ENCODE measurements around the gene QPRT. TPM values are rescaled to one million over a fixed set of nuclear protein-coding genes. Genes with fewer than 3 reads are reported as not detected.
"Not testable (repeated sequence)": the region's sequence is repeated elsewhere in the genome, so short reads cannot be mapped to it uniquely, and the experiment has no call there.

Gene QPRT
- total and polyA plus RNA-seq, 2 experiments from 2014 or later, result 65.4 to 128 TPM

DNA sequence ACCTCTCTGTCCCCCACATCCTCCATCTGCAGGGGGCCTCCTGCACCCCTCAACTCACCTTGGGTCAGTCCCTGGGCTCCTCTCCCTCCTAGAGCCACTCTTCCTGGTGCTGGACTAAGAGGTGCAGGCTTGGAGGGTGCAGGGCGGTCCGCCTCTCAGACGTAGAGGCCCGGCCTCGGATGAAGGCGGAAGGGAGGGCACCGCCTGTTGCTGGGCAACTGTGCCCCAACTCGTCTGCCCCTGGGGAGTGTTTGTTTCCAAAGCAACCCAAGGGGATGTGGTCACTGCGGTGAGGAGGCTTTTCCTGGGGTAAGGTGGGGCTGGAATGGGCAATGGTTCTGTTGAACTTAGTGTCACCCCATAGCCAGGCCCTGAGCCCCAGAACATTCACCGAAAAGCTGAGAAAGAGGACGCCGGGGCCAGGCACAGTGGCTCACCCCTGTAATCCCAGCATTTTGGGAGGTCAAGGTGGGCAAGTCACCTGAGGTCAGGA, 66.9 kb downstream of the QPRT start, which contains the start of gene C16orf54:
Gene C16orf54, minus strand, starts transcription at position 138 of the 493 bp plus-strand sequence. CDS start 1,039 bp downstream, outside the sequence.
- H3K4me2 ChIP-seq, result no peak within 1 kb of the TSS
- no peaks in the 10 kb centered on the region for H3K9me2 ChIP-seq (ENCODE audit: insufficient read depth)
- Mint-ChIP-seq H3K36me3 (ENCODE audit: low read depth) (peaks cover 35% of the 10 kb centered on the region), H3K9me3 (peaks cover 40% of the 10 kb centered on the region), H3K27ac (no peak within 1 kb of the TSS), H3K4me1 (peaks cover 3% of the 10 kb centered on the region), H3K4me3 (no peak within 1 kb of the TSS), H3K27me3 (ENCODE audit: insufficient read depth, low read depth, poor library complexity) (peaks cover 46% of the 10 kb centered on the region)
- H3K27me3 ChIP-seq (ENCODE audit: insufficient read depth), result no peaks in the 10 kb centered on the region
- H3K4me1 ChIP-seq (ENCODE audit: insufficient read depth), result peaks cover 3% of the 10 kb centered on the region; the same call in 1 of the 2 replicates
- no peaks in the 10 kb centered on the region for H3K36me3 ChIP-seq (ENCODE audit: insufficient read depth)
- no peak within 1 kb of the TSS for H3K4me3 ChIP-seq
- peaks cover 40% of the 10 kb centered on the region for H3F3A ChIP-seq (replicated peaks; ENCODE audit: low read depth)
- H3K27ac ChIP-seq (ENCODE audit: low read depth), result no peak within 1 kb of the TSS
- H3K79me2 ChIP-seq (replicated peaks; ENCODE audit: insufficient read depth), result no peaks in the 10 kb centered on the region
- H2AFZ ChIP-seq, result no peak within 1 kb of the TSS
- DNase-seq (ENCODE audit: low spot score), result peak; percentile 50
- TF ChIP-seq, protein P1, sequence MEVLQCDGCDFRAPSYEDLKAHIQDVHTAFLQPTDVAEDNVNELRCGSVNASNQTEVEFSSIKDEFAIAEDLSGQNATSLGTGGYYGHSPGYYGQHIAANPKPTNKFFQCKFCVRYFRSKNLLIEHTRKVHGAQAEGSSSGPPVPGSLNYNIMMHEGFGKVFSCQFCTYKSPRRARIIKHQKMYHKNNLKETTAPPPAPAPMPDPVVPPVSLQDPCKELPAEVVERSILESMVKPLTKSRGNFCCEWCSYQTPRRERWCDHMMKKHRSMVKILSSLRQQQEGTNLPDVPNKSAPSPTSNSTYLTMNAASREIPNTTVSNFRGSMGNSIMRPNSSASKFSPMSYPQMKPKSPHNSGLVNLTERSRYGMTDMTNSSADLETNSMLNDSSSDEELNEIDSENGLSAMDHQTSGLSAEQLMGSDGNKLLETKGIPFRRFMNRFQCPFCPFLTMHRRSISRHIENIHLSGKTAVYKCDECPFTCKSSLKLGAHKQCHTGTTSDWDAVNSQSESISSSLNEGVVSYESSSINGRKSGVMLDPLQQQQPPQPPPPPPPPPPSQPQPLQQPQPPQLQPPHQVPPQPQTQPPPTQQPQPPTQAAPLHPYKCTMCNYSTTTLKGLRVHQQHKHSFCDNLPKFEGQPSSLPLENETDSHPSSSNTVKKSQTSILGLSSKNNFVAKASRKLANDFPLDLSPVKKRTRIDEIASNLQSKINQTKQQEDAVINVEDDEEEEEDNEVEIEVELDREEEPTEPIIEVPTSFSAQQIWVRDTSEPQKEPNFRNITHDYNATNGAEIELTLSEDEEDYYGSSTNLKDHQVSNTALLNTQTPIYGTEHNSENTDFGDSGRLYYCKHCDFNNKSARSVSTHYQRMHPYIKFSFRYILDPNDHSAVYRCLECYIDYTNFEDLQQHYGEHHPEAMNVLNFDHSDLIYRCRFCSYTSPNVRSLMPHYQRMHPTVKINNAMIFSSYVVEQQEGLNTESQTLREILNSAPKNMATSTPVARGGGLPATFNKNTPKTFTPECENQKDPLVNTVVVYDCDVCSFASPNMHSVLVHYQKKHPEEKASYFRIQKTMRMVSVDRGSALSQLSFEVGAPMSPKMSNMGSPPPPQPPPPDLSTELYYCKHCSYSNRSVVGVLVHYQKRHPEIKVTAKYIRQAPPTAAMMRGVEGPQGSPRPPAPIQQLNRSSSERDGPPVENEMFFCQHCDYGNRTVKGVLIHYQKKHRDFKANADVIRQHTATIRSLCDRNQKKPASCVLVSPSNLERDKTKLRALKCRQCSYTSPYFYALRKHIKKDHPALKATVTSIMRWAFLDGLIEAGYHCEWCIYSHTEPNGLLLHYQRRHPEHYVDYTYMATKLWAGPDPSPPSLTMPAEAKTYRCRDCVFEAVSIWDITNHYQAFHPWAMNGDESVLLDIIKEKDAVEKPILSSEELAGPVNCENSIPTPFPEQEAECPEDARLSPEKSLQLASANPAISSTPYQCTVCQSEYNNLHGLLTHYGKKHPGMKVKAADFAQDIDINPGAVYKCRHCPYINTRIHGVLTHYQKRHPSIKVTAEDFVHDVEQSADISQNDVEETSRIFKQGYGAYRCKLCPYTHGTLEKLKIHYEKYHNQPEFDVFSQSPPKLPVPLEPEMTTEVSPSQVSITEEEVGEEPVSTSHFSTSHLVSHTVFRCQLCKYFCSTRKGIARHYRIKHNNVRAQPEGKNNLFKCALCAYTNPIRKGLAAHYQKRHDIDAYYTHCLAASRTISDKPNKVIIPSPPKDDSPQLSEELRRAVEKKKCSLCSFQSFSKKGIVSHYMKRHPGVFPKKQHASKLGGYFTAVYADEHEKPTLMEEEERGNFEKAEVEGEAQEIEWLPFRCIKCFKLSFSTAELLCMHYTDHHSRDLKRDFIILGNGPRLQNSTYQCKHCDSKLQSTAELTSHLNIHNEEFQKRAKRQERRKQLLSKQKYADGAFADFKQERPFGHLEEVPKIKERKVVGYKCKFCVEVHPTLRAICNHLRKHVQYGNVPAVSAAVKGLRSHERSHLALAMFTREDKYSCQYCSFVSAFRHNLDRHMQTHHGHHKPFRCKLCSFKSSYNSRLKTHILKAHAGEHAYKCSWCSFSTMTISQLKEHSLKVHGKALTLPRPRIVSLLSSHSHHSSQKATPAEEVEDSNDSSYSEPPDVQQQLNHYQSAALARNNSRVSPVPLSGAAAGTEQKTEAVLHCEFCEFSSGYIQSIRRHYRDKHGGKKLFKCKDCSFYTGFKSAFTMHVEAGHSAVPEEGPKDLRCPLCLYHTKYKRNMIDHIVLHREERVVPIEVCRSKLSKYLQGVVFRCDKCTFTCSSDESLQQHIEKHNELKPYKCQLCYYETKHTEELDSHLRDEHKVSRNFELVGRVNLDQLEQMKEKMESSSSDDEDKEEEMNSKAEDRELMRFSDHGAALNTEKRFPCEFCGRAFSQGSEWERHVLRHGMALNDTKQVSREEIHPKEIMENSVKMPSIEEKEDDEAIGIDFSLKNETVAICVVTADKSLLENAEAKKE (CRISPR knock-in tag; IDR thresholded peaks at IDR 0.05), result no peak
- TF ChIP-seq POLR2AphosphoS5 (IDR thresholded peaks at IDR 0.05; ENCODE audit: low read depth) (peak; percentile 45), JUNB (IDR thresholded peaks at IDR 0.05; ENCODE audit: unreplicated experiment) (no peak), CREB1 (CRISPR knock-in tag; IDR thresholded peaks at IDR 0.05; ENCODE audit: low read depth) (no peak), ZNF331 (CRISPR knock-in tag; IDR thresholded peaks at IDR 0.05; ENCODE audit: low read depth) (no peak)
- peaks cover 15% of the 10 kb centered on the region for H4K20me1 ChIP-seq (replicated peaks; ENCODE audit: insufficient read depth)
- ATAC-seq, result peak; percentile 15

DNA sequence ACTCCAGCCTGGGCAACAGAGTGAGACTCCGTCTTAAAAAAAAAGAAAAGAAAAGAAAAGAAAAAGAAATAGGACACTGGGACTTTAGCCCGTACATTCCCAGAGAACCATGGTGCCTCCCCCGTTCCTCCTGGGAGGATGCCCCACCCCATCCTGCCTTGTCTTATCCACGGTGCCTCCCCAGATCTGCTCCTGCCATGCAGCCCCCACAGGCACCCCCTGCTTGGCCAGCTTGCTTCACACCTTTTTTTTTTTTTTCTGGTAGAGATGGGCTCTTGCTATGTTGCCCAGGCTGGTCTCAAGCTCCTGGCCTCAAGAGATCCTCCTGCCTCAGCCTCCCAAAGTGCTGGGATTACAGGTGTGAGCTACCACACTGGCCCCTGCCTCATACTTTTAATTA, 67.5 kb downstream of the QPRT start:
- not testable (repeated sequence) for H3K9me2 ChIP-seq (ENCODE audit: insufficient read depth); H3K79me2 ChIP-seq (replicated peaks; ENCODE audit: insufficient read depth); DNase-seq (ENCODE audit: low spot score); H2AFZ ChIP-seq; H3K4me2 ChIP-seq; H3K27ac Mint-ChIP-seq; H3K36me3 ChIP-seq (ENCODE audit: insufficient read depth); H3K4me3 Mint-ChIP-seq; H3K4me1 ChIP-seq (ENCODE audit: insufficient read depth); H3K27ac ChIP-seq (ENCODE audit: low read depth); H3K4me3 ChIP-seq; ATAC-seq; H3K27me3 ChIP-seq (ENCODE audit: insufficient read depth); H3K4me1 Mint-ChIP-seq
- peaks cover 15% of the 10 kb centered on the region for H4K20me1 ChIP-seq (replicated peaks; ENCODE audit: insufficient read depth)
- Mint-ChIP-seq H3K27me3 (ENCODE audit: insufficient read depth, low read depth, poor library complexity) (peaks cover 46% of the 10 kb centered on the region), H3K9me3 (peaks cover 40% of the 10 kb centered on the region), H3K36me3 (ENCODE audit: low read depth) (peaks cover 28% of the 10 kb centered on the region)
- H3F3A ChIP-seq (replicated peaks; ENCODE audit: low read depth), result peaks cover 34% of the 10 kb centered on the region

Other genes with a start within 250 kb of the QPRT start
- gene BOLA2, start 224.8 kb upstream of the QPRT start, total RNA-seq (2014; rRNA removed; shearing (Covaris generic)), result 22.1 and 25.4 TPM in 2 replicates
- 30.0 and 39.6 TPM in 2 replicates for gene BOLA2, start 224.8 kb upstream of the QPRT start, polyA plus RNA-seq (2016; fragmentation: Nextera tagmentation; extraction: Ambion mirVana)
- gene SLX1B, start 224.6 kb upstream of the QPRT start, total RNA-seq (2014; rRNA removed; shearing (Covaris generic)), result 62.6 and 65.9 TPM in 2 replicates
- 2.8 and 2.9 TPM in 2 replicates for gene SLX1B, start 224.6 kb upstream of the QPRT start, polyA plus RNA-seq (2016; fragmentation: Nextera tagmentation; extraction: Ambion mirVana)
- gene SULT1A4, start 219.3 kb upstream of the QPRT start, total RNA-seq (2014; rRNA removed; shearing (Covaris generic)), result 3.9 and 8.5 TPM in 2 replicates
- gene SULT1A4, start 219.3 kb upstream of the QPRT start, polyA plus RNA-seq (2016; fragmentation: Nextera tagmentation; extraction: Ambion mirVana), result 4.2 and 9.4 TPM in 2 replicates
- 17.6 and 66.2 TPM in 2 replicates for gene NPIPB12, start 172.8 kb upstream of the QPRT start, total RNA-seq (2014; rRNA removed; shearing (Covaris generic))
- gene NPIPB12, start 172.8 kb upstream of the QPRT start, polyA plus RNA-seq (2016; fragmentation: Nextera tagmentation; extraction: Ambion mirVana), result 64.6 and 72.8 TPM in 2 replicates
- 2.1 and 2.3 TPM in 2 replicates for gene SPN, start 15.9 kb upstream of the QPRT start, total RNA-seq (2014; rRNA removed; shearing (Covaris generic))
- gene SPN, start 15.9 kb upstream of the QPRT start, polyA plus RNA-seq (2016; fragmentation: Nextera tagmentation; extraction: Ambion mirVana), result 0.52 and 0.82 TPM in 2 replicates
- gene C16orf54, start 66.8 kb downstream of the QPRT start, total RNA-seq (2014; rRNA removed; shearing (Covaris generic)), result not detected in 2 replicates
- 2.0 and 3.2 TPM in 2 replicates for gene C16orf54, start 66.8 kb downstream of the QPRT start, polyA plus RNA-seq (2016; fragmentation: Nextera tagmentation; extraction: Ambion mirVana)
- not detected in 2 replicates for gene ZG16, start 99.1 kb downstream of the QPRT start, total RNA-seq (2014; rRNA removed; shearing (Covaris generic))
- gene ZG16, start 99.1 kb downstream of the QPRT start, polyA plus RNA-seq (2016; fragmentation: Nextera tagmentation; extraction: Ambion mirVana), result not detected in 2 replicates
- gene KIF22, start 111.6 kb downstream of the QPRT start, total RNA-seq (2014; rRNA removed; shearing (Covaris generic)), result 179 and 192 TPM in 2 replicates
- gene KIF22, start 111.6 kb downstream of the QPRT start, polyA plus RNA-seq (2016; fragmentation: Nextera tagmentation; extraction: Ambion mirVana), result 110 and 120 TPM in 2 replicates
- gene MAZ, start 127.3 kb downstream of the QPRT start, total RNA-seq (2014; rRNA removed; shearing (Covaris generic)), result 181 and 270 TPM in 2 replicates
- 155 and 170 TPM in 2 replicates for gene MAZ, start 127.3 kb downstream of the QPRT start, polyA plus RNA-seq (2016; fragmentation: Nextera tagmentation; extraction: Ambion mirVana)
- 8.9 and 13.3 TPM in 2 replicates for gene PRRT2, start 133.0 kb downstream of the QPRT start, total RNA-seq (2014; rRNA removed; shearing (Covaris generic))
- 13.6 and 16.6 TPM in 2 replicates for gene PRRT2, start 133.0 kb downstream of the QPRT start, polyA plus RNA-seq (2016; fragmentation: Nextera tagmentation; extraction: Ambion mirVana)
- 59.7 and 67.6 TPM in 2 replicates for gene PAGR1, start 137.0 kb downstream of the QPRT start, total RNA-seq (2014; rRNA removed; shearing (Covaris generic))
- 76.7 and 78.7 TPM in 2 replicates for gene PAGR1, start 137.0 kb downstream of the QPRT start, polyA plus RNA-seq (2016; fragmentation: Nextera tagmentation; extraction: Ambion mirVana)
- 2.6 and 3.7 TPM in 2 replicates for gene MVP, start 141.3 kb downstream of the QPRT start, total RNA-seq (2014; rRNA removed; shearing (Covaris generic))
- 1.4 and 2.0 TPM in 2 replicates for gene MVP, start 141.3 kb downstream of the QPRT start, polyA plus RNA-seq (2016; fragmentation: Nextera tagmentation; extraction: Ambion mirVana)
- 60.0 and 78.1 TPM in 2 replicates for gene CDIPT, start 184.0 kb downstream of the QPRT start, total RNA-seq (2014; rRNA removed; shearing (Covaris generic))
- 35.7 and 36.2 TPM in 2 replicates for gene CDIPT, start 184.0 kb downstream of the QPRT start, polyA plus RNA-seq (2016; fragmentation: Nextera tagmentation; extraction: Ambion mirVana)
- gene SEZ6L2, start 220.4 kb downstream of the QPRT start, total RNA-seq (2014; rRNA removed; shearing (Covaris generic)), result 55.8 and 71.9 TPM in 2 replicates
- gene SEZ6L2, start 220.4 kb downstream of the QPRT start, polyA plus RNA-seq (2016; fragmentation: Nextera tagmentation; extraction: Ambion mirVana), result 17.8 and 18.0 TPM in 2 replicates
- 11.3 and 20.6 TPM in 2 replicates for gene ASPHD1, start 221.3 kb downstream of the QPRT start, total RNA-seq (2014; rRNA removed; shearing (Covaris generic))
- gene ASPHD1, start 221.3 kb downstream of the QPRT start, polyA plus RNA-seq (2016; fragmentation: Nextera tagmentation; extraction: Ambion mirVana), result 12.4 and 15.5 TPM in 2 replicates
- gene KCTD13, start 247.0 kb downstream of the QPRT start, total RNA-seq (2014; rRNA removed; shearing (Covaris generic)), result 8.9 and 12.2 TPM in 2 replicates
- gene KCTD13, start 247.0 kb downstream of the QPRT start, polyA plus RNA-seq (2016; fragmentation: Nextera tagmentation; extraction: Ambion mirVana), result 8.7 and 10.1 TPM in 2 replicates

Data from GM23338 (cell line).